ENCODE data around the gene PRKCB. TPM values are rescaled to one million over a fixed set of nuclear protein-coding genes. Genes with fewer than 3 reads are reported as not detected.

Gene PRKCB
- total and polyA plus RNA-seq, 4 donors, result 1.6 to 9.4 (median 4.0) TPM

- Histone ChIP-seq H3K9ac (ENCODE audit: low read depth in 1 of 2, low read length in 2 of 2) (no peak overlapping the region), H3K27ac (ENCODE audit: low read depth in 1 of 2, low read length in 2 of 2) (no peak overlapping the region), H3K9me3 (ENCODE audit: control insufficient read depth in 4 of 4, low read length in 3 of 4) (no peaks in the 10 kb centered on the region), H3K27me3 (ENCODE audit: control insufficient read depth in 4 of 4, insufficient read depth in 4 of 4, low read length in 3 of 4) (no peaks in the 10 kb centered on the region), H3K36me3 (ENCODE audit: control insufficient read depth in 4 of 4, insufficient read depth in 3 of 4, low read depth in 1 of 4, low read length in 3 of 4) (no peaks in the 10 kb centered on the region), H3K4me3 (ENCODE audit: low read depth in 1 of 3, low read length in 3 of 3) (no peak overlapping the region), H3K4me1 (ENCODE audit: control insufficient read depth in 4 of 4, insufficient read depth in 4 of 4, low read length in 3 of 4) (no peaks in the 10 kb centered on the region)
- DNase-seq (ENCODE audit: low spot score), result no peak
- WGBS, result 50% methylated on average over 6 of the region's 6 CpGs
- TF ChIP-seq RAD21 (IDR thresholded peaks at IDR 0.05) (no peak), TAF1 (conservative IDR thresholded peaks at IDR 0.05) (no peak), REST (IDR thresholded peaks at IDR 0.05) (no peak), ZBTB33 (IDR thresholded peaks at IDR 0.05) (no peak), YY1 (IDR thresholded peaks at IDR 0.05) (no peak), GABPA (IDR thresholded peaks at IDR 0.05 in 1 of 2, conservative IDR thresholded peaks at IDR 0.05 in 1 of 2) (no peak), ATF3 (IDR thresholded peaks at IDR 0.05) (no peak), HNF4G (IDR thresholded peaks at IDR 0.05) (no peak)
These were observed 40.6 kb downstream of the PRKCB start for GRCh38 chr16:23876256-23876896.

GRCh38 chr16:23877107-23878070 is 41.6 kb downstream of the PRKCB start:
- no peaks in the 10 kb centered on the region for H3K4me1 ChIP-seq (ENCODE audit: control insufficient read depth in 4 of 4, insufficient read depth in 4 of 4, low read length in 3 of 4)
- TF ChIP-seq FOXA1 (IDR thresholded peaks at IDR 0.05) (no peak), CTCF (IDR thresholded peaks at IDR 0.05; ENCODE audit: low read depth, low read length, missing input control) (peak; percentile 6)
- no peak overlapping the region for H3K4me3 ChIP-seq (ENCODE audit: low read depth in 1 of 3, low read length in 3 of 3)
- H3K36me3 ChIP-seq (ENCODE audit: control insufficient read depth in 4 of 4, insufficient read depth in 3 of 4, low read depth in 1 of 4, low read length in 3 of 4), result no peaks in the 10 kb centered on the region
- no peak for DNase-seq (ENCODE audit: low spot score)
- no peaks in the 10 kb centered on the region for H3K27me3 ChIP-seq (ENCODE audit: control insufficient read depth in 4 of 4, insufficient read depth in 4 of 4, low read length in 3 of 4)
- 77% methylated on average over 9 of the region's 9 CpGs for WGBS
- no peaks in the 10 kb centered on the region for H3K9me3 ChIP-seq (ENCODE audit: control insufficient read depth in 4 of 4, low read length in 3 of 4)
- no peak overlapping the region for H3K9ac ChIP-seq (ENCODE audit: low read depth in 1 of 2, low read length in 2 of 2)
- H3K27ac ChIP-seq (ENCODE audit: low read depth in 1 of 2, low read length in 2 of 2), result no peak overlapping the region
